Measurements from ENCODE around the gene TCTN3.

DNA sequence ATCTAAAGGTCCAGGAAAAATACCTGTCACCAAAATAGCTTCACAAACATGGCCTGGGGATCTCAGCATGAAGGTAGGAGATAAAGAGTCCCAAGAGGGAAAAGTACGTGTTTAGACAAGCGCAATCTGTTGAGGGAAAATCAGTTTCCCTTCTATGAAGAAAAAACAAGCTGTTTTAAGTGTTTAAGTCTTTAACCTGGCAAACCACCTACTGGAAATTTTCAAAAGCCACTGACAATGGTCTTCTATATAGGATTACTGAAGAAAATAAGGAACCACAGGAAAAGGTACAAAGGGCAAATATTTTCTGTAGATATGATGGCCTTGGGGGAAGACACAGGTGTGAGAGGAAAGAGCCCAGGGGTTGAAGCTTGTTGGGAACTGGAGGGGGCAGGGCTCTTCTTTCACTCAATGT, 58.4 kb downstream of the TCTN3 start:
- TF ChIP-seq MYC (IDR thresholded peaks at IDR 0.05; ENCODE audit: insufficient read depth, insufficient read length, insufficient replicate concordance, low read length, severe bottlenecking) (no peak), TCF12 (IDR thresholded peaks at IDR 0.05; ENCODE audit: low read depth, low read length) (no peak), LARP7 (IDR thresholded peaks at IDR 0.05) (no peak), POLR2A (IDR thresholded peaks at IDR 0.05; ENCODE audit: low read depth, low read length) (no peak), EP300 (IDR thresholded peaks at IDR 0.05; ENCODE audit: borderline replicate concordance in 1 of 2, control insufficient read depth in 1 of 2, low read depth in 2 of 2, low read length in 2 of 2) (no peak), NR2F1 (conservative IDR thresholded peaks at IDR 0.05) (no peak), NRF1 (conservative IDR thresholded peaks at IDR 0.05; ENCODE audit: low read depth, low read length) (no peak), SIN3A (IDR thresholded peaks at IDR 0.05; ENCODE audit: low read depth, low read length) (no peak), SREBF1 (IDR thresholded peaks at IDR 0.05; ENCODE audit: low read length) (no peak), SUZ12 (IDR thresholded peaks at IDR 0.05; ENCODE audit: unreplicated experiment) (no peak)
- TF ChIP-seq, protein P1, sequence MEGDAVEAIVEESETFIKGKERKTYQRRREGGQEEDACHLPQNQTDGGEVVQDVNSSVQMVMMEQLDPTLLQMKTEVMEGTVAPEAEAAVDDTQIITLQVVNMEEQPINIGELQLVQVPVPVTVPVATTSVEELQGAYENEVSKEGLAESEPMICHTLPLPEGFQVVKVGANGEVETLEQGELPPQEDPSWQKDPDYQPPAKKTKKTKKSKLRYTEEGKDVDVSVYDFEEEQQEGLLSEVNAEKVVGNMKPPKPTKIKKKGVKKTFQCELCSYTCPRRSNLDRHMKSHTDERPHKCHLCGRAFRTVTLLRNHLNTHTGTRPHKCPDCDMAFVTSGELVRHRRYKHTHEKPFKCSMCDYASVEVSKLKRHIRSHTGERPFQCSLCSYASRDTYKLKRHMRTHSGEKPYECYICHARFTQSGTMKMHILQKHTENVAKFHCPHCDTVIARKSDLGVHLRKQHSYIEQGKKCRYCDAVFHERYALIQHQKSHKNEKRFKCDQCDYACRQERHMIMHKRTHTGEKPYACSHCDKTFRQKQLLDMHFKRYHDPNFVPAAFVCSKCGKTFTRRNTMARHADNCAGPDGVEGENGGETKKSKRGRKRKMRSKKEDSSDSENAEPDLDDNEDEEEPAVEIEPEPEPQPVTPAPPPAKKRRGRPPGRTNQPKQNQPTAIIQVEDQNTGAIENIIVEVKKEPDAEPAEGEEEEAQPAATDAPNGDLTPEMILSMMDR (IDR thresholded peaks at IDR 0.05 in 2 of 3, conservative IDR thresholded peaks at IDR 0.05 in 1 of 3; ENCODE audit: control insufficient read depth in 2 of 3, extremely low read depth in 1 of 3, insufficient read depth in 1 of 3, low read depth in 3 of 3, low read length in 3 of 3), result no peak

Data from GM12878 (cell line).